Fibroblast of lung (primary cell): ENCODE measurements around the gene LYZL4. TPM values are rescaled to one million over a fixed set of nuclear protein-coding genes. Genes with fewer than 3 reads are reported as not detected.

Experiments
- DNase-seq, 2 donors: peaks; one replicate each; pipeline versions ENCODE4 v3.0.0 to v3.0.0-alpha.2; 2010; ENCODE audit warnings: low read depth in 2 of 2
- H2AFZ ChIP-seq: 2 replicates; pipeline ENCODE4 v1.5.1; 2012; ENCODE audit warnings: low read length, control low read depth, inconsistent platforms
- H3K27ac ChIP-seq: 2 replicates; pipeline ENCODE4 v1.5.1; 2011; ENCODE audit warnings: low read length, control low read depth; ENCODE audit not compliant: insufficient read depth
- H3K27me3 ChIP-seq: 2 replicates; pipeline ENCODE4 v1.5.1; 2011; ENCODE audit warnings: mild to moderate bottlenecking, low read length; ENCODE audit not compliant: control insufficient read depth, insufficient read depth
- H3K36me3 ChIP-seq: 2 replicates; pipeline ENCODE4 v1.5.1; 2011; ENCODE audit warnings: low read length; ENCODE audit not compliant: control insufficient read depth, insufficient read depth
- H3K4me1 ChIP-seq: 2 replicates; pipeline ENCODE4 v1.5.1; 2011; ENCODE audit warnings: low read length; ENCODE audit not compliant: control insufficient read depth, insufficient read depth; ENCODE audit errors: extremely low read depth
- H3K4me2 ChIP-seq: 2 replicates; pipeline ENCODE4 v1.5.1; 2011; ENCODE audit warnings: low read length, control low read depth; ENCODE audit not compliant: insufficient read depth; ENCODE audit errors: extremely low read depth
- H3K4me3 ChIP-seq, 4 experiments: fragments of 200-600 bp in 1 of 4; sonication (generic) in 1 of 4; replicated peaks in 1 of 4; 2 replicates each; pipeline ENCODE4 v1.5.1; 2011 to 2016; ENCODE audit warnings: low read length in 4 of 4, low read depth in 3 of 4, mild to moderate bottlenecking in 3 of 4, control low read depth in 2 of 4, inconsistent platforms in 1 of 4, mixed read lengths in 1 of 4; ENCODE audit not compliant: insufficient read depth in 1 of 4; ENCODE audit errors: control extremely low read depth in 1 of 4
- H3K79me2 ChIP-seq: 2 replicates; pipeline ENCODE4 v1.5.1; 2012; ENCODE audit warnings: mild to moderate bottlenecking, low read length, inconsistent platforms; ENCODE audit not compliant: control insufficient read depth, insufficient read depth
- H3K9ac ChIP-seq: 2 replicates; pipeline ENCODE4 v1.5.1; 2011; ENCODE audit warnings: mild to moderate bottlenecking, low read length, control low read depth; ENCODE audit not compliant: insufficient read depth
- H3K9me3 ChIP-seq: 2 replicates; pipeline ENCODE4 v1.5.1; 2012; ENCODE audit warnings: low read depth, low read length; ENCODE audit not compliant: control insufficient read depth, insufficient read depth
- H4K20me1 ChIP-seq: 2 replicates; pipeline ENCODE4 v1.5.1; 2011; ENCODE audit warnings: low read length; ENCODE audit not compliant: control insufficient read depth, insufficient read depth; ENCODE audit errors: extremely low read depth
- CTCF ChIP-seq, 2 donors: IDR thresholded peaks in 1 of 2; conservative IDR thresholded peaks in 1 of 2; 1 replicate in 1 of 2; 2 replicates in 1 of 2; pipeline ENCODE4 v1.5.1; 2011 to 2012; ENCODE audit warnings: low read length in 2 of 2, control low read depth in 1 of 2, inconsistent platforms in 1 of 2, low read depth in 1 of 2, mild to moderate bottlenecking in 1 of 2
- EZH2 ChIP-seq: IDR thresholded peaks from 2 replicates; pipeline ENCODE4 v1.5.1; 2012; ENCODE audit warnings: low read length, control low read depth, mild to moderate bottlenecking; ENCODE audit errors: missing control alignments
- polyA plus RNA-seq, 2 donors: library from polyadenylated mRNA; depleted of rRNA in 1 of 2; stranded (reverse) in 1 of 2; unstranded in 1 of 2; fragments of >200 nt; gene quantifications; 2 replicates each; pipeline ENCODE4 v1.2.1, GENCODE V29; 2011 to 2012; ENCODE audit warnings: missing spikeins in 1 of 2
- total RNA-seq: library from RNA; depleted of rRNA; stranded (reverse); fragments of >200 nt; gene quantifications from 2 replicates; pipeline ENCODE4 v1.2.1, GENCODE V29; 2014

LYZL4 gene
- total and polyA plus RNA-seq, 2 donors (not counting 1 experiment from before 2014, with no cell fraction given), result not detected

- TF ChIP-seq EZH2, result no peak
- TF ChIP-seq CTCF (conservative IDR thresholded peaks at IDR 0.05 in 1 of 2, IDR thresholded peaks at IDR 0.05 in 1 of 2; ENCODE audit: low read depth in 1 of 2, low read length in 2 of 2), result no peak
- Histone ChIP-seq H3K27me3 (no peaks in the 10 kb centered on the region), H4K20me1 (no peaks in the 10 kb centered on the region)
Observed at GRCh38 chr3:42430781-42431532, 20.5 kb upstream of the LYZL4 start.

GRCh38 chr3:42428830-42429229, 18.4 kb upstream of the LYZL4 start:
- Histone ChIP-seq H3K9ac (no peak overlapping the region), H3K79me2 (no peaks in the 10 kb centered on the region), H3K4me1 (no peaks in the 10 kb centered on the region), H3K4me3 (no peak overlapping the region), H2AFZ (no peak overlapping the region), H3K4me2 (no peak overlapping the region), H3K27ac (no peak overlapping the region), H3K9me3 (no peaks in the 10 kb centered on the region), H3K36me3 (no peaks in the 10 kb centered on the region), H4K20me1 (no peaks in the 10 kb centered on the region), H3K27me3 (no peaks in the 10 kb centered on the region)
- TF ChIP-seq CTCF (conservative IDR thresholded peaks at IDR 0.05 in 1 of 2, IDR thresholded peaks at IDR 0.05 in 1 of 2; ENCODE audit: low read depth in 1 of 2, low read length in 2 of 2), result no peak
- no peak for TF ChIP-seq EZH2
- DNase-seq, result no peak

More at GRCh38 chr3:42430781-42431532, 20.5 kb upstream of the LYZL4 start:
- Histone ChIP-seq H3K36me3 (no peaks in the 10 kb centered on the region), H3K4me3 (no peak overlapping the region), H3K27ac (no peak overlapping the region), H3K9me3 (no peaks in the 10 kb centered on the region), H3K4me2 (no peak overlapping the region), H2AFZ (no peak overlapping the region), H3K4me1 (no peaks in the 10 kb centered on the region), H3K9ac (no peak overlapping the region), H3K79me2 (no peaks in the 10 kb centered on the region)
- DNase-seq, result no peak

GRCh38 chr3:42425736-42426407, 15.5 kb upstream of the LYZL4 start:
- H3K9me3 ChIP-seq, result no peaks in the 10 kb centered on the region
- TF ChIP-seq CTCF (conservative IDR thresholded peaks at IDR 0.05 in 1 of 2, IDR thresholded peaks at IDR 0.05 in 1 of 2; ENCODE audit: low read depth in 1 of 2, low read length in 2 of 2), result no peak
- no peak for TF ChIP-seq EZH2
- H3K4me1 ChIP-seq, result no peaks in the 10 kb centered on the region
- H4K20me1 ChIP-seq, result no peaks in the 10 kb centered on the region
- H3K4me2 ChIP-seq, result no peak overlapping the region
- H3K27me3 ChIP-seq, result no peaks in the 10 kb centered on the region
- H2AFZ ChIP-seq, result no peak overlapping the region
- DNase-seq, result no peak
- no peak overlapping the region for H3K4me3 ChIP-seq
- H3K79me2 ChIP-seq, result no peaks in the 10 kb centered on the region
- H3K36me3 ChIP-seq, result no peaks in the 10 kb centered on the region
- H3K9ac ChIP-seq, result no peak overlapping the region
- no peak overlapping the region for H3K27ac ChIP-seq
